ENCODE data around the gene HOOK2. TPM values are rescaled to one million over a fixed set of nuclear protein-coding genes. Genes with fewer than 3 reads are reported as not detected.
A peak's percentile ranks its signal among the peaks of the same experiment; 100 is the strongest.

The HOOK2 gene
- total and polyA plus RNA-seq, 2 experiments from 2014 or later = 70.5 to 113 TPM

DNA sequence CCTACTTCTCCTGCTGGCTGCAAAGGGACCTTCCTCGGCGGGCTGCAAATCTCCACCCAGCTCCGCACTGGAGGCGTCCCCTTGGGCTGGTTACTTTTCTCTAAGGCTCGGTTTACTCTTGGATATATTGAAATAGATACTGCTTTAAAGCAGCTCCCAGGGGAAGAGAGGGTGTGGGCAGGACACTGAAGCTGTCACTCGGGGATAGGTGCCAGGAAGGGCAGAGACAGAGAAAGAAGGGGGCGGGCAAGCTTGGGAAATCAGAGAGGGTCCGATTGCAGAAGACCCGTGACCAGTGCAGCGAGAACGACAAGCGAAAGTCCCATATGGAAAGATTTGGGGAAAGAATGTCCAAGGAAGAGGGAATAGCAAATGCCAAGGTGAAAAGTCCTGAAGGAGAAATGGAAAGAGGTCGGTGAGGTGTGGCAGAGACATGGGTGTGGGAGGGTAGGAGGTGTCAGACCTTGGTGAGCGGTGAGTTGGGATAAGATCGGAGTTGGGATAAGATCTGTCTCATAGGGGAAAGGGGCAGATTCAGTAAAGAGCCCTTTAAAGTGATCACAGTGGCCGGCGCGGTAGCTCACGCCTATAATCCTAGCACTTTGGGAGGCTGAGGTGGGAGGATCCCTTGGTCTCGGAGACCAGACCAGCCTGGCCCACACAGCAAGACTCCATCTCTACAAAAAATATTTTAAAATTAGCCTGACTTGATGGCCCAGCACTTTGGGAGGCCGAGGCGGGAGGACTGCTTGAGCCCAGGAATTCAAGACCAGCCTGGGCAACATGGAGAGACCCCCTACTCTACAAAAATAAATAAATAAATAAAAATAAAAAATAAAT, 27.1 kb upstream of the HOOK2 start:
- TF ChIP-seq EZH2 (IDR thresholded peaks at IDR 0.05; ENCODE audit: borderline replicate concordance) (no peak), EZH2phosphoT487 (IDR thresholded peaks at IDR 0.05; ENCODE audit: low read depth, severe bottlenecking, unreplicated experiment) (no peak)
- TF ChIP-seq, protein P1, sequence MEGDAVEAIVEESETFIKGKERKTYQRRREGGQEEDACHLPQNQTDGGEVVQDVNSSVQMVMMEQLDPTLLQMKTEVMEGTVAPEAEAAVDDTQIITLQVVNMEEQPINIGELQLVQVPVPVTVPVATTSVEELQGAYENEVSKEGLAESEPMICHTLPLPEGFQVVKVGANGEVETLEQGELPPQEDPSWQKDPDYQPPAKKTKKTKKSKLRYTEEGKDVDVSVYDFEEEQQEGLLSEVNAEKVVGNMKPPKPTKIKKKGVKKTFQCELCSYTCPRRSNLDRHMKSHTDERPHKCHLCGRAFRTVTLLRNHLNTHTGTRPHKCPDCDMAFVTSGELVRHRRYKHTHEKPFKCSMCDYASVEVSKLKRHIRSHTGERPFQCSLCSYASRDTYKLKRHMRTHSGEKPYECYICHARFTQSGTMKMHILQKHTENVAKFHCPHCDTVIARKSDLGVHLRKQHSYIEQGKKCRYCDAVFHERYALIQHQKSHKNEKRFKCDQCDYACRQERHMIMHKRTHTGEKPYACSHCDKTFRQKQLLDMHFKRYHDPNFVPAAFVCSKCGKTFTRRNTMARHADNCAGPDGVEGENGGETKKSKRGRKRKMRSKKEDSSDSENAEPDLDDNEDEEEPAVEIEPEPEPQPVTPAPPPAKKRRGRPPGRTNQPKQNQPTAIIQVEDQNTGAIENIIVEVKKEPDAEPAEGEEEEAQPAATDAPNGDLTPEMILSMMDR (IDR thresholded peaks at IDR 0.05; ENCODE audit: poor library complexity) = no peak
- Histone ChIP-seq H3K4me1 (ENCODE audit: insufficient read depth) (peaks cover 14% of the 10 kb centered on the region), H3K9me2 (replicated peaks; ENCODE audit: insufficient read depth) (no peaks in the 10 kb centered on the region), H4K20me1 (ENCODE audit: insufficient read depth, poor library complexity, severe bottlenecking) (peaks cover 6% of the 10 kb centered on the region), H3K79me2 (peaks cover 24% of the 10 kb centered on the region), H3K9me3 (ENCODE audit: low read depth) (no peaks in the 10 kb centered on the region), H3K27ac (no peak overlapping the region), H3K4me2 (peak overlapping the region; percentile 99), H2AFZ (peak overlapping the region; percentile 91), H3K27me3 (no peaks in the 10 kb centered on the region), H3K36me3 (replicated peaks; ENCODE audit: insufficient read depth, low read depth) (no peaks in the 10 kb centered on the region), H3K4me3 (peak overlapping the region; percentile 98)
- DNase-seq (ENCODE audit: low spot score) = no peak
- WGBS (ENCODE audit: low lambda C conversion rate, missing lambda C conversion rate) = 55% methylated on average over 22 of the region's 22 CpGs

DNA sequence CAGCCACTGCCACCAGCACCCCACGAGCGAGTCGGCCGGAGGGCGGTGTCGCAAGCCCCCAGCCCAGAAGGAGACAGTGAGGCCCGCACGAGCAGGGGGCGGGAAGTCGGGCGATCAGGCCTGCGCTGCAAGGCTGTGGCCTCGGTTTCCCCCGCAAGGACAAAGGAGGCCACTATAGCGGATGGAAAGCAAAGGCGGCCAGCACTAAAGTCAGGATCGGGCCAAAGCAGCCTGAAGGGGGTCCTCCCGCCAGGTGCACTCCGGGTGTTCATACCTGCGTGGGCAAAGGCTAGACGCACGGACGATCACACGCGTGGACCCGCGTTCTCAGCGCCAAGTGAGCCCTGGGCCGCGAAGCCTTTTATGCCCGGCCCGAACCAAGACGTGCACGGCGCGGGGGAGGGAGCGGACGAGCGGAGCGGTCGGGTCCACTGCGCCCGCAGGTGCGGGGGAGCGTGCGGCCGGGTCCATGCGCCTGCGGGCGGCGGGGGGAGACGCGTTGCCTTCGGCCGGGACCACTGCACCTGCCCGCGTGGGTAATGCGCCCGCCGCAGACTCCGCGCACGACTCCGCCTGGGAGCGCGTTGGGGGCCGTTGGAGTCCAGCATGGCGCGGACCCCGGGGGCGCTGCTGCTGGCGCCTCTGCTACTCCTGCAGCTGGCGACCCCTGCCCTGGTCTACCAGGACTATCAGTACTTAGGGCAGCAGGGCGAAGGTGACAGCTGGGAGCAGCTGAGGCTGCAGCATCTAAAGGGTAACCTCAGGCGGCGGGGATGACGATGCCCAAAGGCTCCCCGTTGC, 26.3 kb upstream of the HOOK2 start, which contains the start of the genes PRDX2 and THSD8:
Gene PRDX2, minus strand, starts transcription at position 335 of the 801 bp plus-strand sequence. CDS start 539 bp downstream, outside the sequence.
Gene THSD8, plus strand, starts transcription at position 604 of the 801 bp plus-strand sequence. Its CDS starts 3 bp downstream, at position 607.
- Histone ChIP-seq H3K4me1 (ENCODE audit: insufficient read depth) (peaks cover 14% of the 10 kb centered on the region), H3K9me2 (replicated peaks; ENCODE audit: insufficient read depth) (no peaks in the 10 kb centered on the region), H4K20me1 (ENCODE audit: insufficient read depth, poor library complexity, severe bottlenecking) (peaks cover 6% of the 10 kb centered on the region), H3K36me3 (replicated peaks; ENCODE audit: insufficient read depth, low read depth) (no peaks in the 10 kb centered on the region), H3K9me3 (ENCODE audit: low read depth) (no peaks in the 10 kb centered on the region), H3K27ac (peak within 1 kb of the TSS; percentile 88), H3K79me2 (peaks cover 24% of the 10 kb centered on the region), H3K4me2 (peak within 1 kb of the TSS; percentile 99), H2AFZ (peak within 1 kb of the TSS; percentile 91), H3K27me3 (no peaks in the 10 kb centered on the region), H3K4me3 (peak within 1 kb of the TSS; percentile 98)
- peak; percentile 92 for DNase-seq (ENCODE audit: low spot score)
- TF ChIP-seq, protein P1 (IDR thresholded peaks at IDR 0.05; ENCODE audit: poor library complexity) = no peak
- TF ChIP-seq EZH2 (IDR thresholded peaks at IDR 0.05; ENCODE audit: borderline replicate concordance) (no peak), EZH2phosphoT487 (IDR thresholded peaks at IDR 0.05; ENCODE audit: low read depth, severe bottlenecking, unreplicated experiment) (no peak)
- 1% methylated on average over 74 of the region's 78 CpGs for WGBS (ENCODE audit: low lambda C conversion rate, missing lambda C conversion rate)

DNA sequence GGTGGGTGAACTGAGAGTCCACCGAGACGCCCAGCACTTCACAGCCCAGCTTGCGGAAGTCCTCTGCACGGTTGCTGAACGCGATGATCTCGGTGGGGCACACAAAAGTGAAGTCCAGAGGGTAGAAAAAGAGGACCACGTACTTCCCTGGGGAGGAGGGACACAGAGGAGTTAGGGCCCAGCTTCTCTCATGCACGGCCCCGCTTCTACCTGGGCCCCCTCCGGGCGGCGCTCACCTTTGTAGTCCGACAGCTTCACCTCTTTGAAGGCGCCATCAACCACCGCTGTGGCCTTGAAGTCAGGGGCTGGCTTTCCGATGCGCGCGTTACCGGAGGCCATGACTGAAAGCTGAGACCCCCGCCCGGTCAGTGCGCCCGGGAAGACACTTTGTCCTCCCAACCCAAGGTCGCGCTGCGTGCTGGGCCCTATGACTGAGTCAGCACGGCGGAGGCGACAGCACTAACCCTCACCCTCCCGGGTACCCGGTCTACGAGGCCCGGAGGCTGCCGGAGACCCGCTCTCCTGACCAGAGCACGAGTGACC, 25.6 kb upstream of the HOOK2 start:
- Histone ChIP-seq H2AFZ (peak overlapping the region; percentile 91), H3K27me3 (no peaks in the 10 kb centered on the region), H3K27ac (peak overlapping the region; percentile 88), H3K9me3 (ENCODE audit: low read depth) (no peaks in the 10 kb centered on the region), H3K9me2 (replicated peaks; ENCODE audit: insufficient read depth) (no peaks in the 10 kb centered on the region), H4K20me1 (ENCODE audit: insufficient read depth, poor library complexity, severe bottlenecking) (peaks cover 6% of the 10 kb centered on the region), H3K4me1 (ENCODE audit: insufficient read depth) (peaks cover 18% of the 10 kb centered on the region), H3K4me2 (peak overlapping the region; percentile 99), H3K4me3 (peak overlapping the region; percentile 98), H3K79me2 (peaks cover 24% of the 10 kb centered on the region), H3K36me3 (replicated peaks; ENCODE audit: insufficient read depth, low read depth) (no peaks in the 10 kb centered on the region)
- peak; percentile 58 for DNase-seq (ENCODE audit: low spot score)
- TF ChIP-seq EZH2 (IDR thresholded peaks at IDR 0.05; ENCODE audit: borderline replicate concordance) (no peak), EZH2phosphoT487 (IDR thresholded peaks at IDR 0.05; ENCODE audit: low read depth, severe bottlenecking, unreplicated experiment) (no peak)
- TF ChIP-seq, protein P1 (IDR thresholded peaks at IDR 0.05; ENCODE audit: poor library complexity) = no peak
- 2% methylated on average over 33 of the region's 38 CpGs for WGBS (ENCODE audit: low lambda C conversion rate, missing lambda C conversion rate)
